Brain microvascular endothelial cell (primary cell): ENCODE measurements around the gene PRTN3.

Experiments used
- DNase-seq: peaks from one replicate; pipeline ENCODE4 v3.0.0-alpha.2; 2020
- H3K27ac ChIP-seq: fragments of 250-450 bp; sonication (Bioruptor Pico); 2 replicates; pipeline ENCODE4 v1.5.1; 2020; ENCODE audit warnings: mild to moderate bottlenecking, moderate library complexity
- H3K27me3 ChIP-seq: fragments of 250-450 bp; sonication (Bioruptor Pico); replicated peaks from 2 replicates; pipeline ENCODE4 v1.5.1; 2020; ENCODE audit warnings: mild to moderate bottlenecking
- H3K36me3 ChIP-seq: fragments of 250-450 bp; sonication (Bioruptor Pico); replicated peaks from 2 replicates; pipeline ENCODE4 v1.5.1; 2020; ENCODE audit warnings: mild to moderate bottlenecking
- H3K4me3 ChIP-seq: 2 replicates; pipeline ENCODE4 v1.5.1; 2011; ENCODE audit warnings: low read depth, mild to moderate bottlenecking, control low read depth, low read length, moderate library complexity
- in situ Hi-C: cut with HindIII; loops from 2 replicates; pipeline ENCODE4 v1.10.0; 2017; ENCODE audit warnings: low sequenced_read_pairs, low pct_ligation_motif_present
- TF ChIP-seq, protein P1 (sequence below): IDR thresholded peaks from 2 replicates; pipeline ENCODE4 v1.5.1; 2011; ENCODE audit warnings: low read depth, mild to moderate bottlenecking, moderate library complexity, low read length, control low read depth, inconsistent platforms; ENCODE audit errors: missing control alignments

The PRTN3 gene

DNA sequence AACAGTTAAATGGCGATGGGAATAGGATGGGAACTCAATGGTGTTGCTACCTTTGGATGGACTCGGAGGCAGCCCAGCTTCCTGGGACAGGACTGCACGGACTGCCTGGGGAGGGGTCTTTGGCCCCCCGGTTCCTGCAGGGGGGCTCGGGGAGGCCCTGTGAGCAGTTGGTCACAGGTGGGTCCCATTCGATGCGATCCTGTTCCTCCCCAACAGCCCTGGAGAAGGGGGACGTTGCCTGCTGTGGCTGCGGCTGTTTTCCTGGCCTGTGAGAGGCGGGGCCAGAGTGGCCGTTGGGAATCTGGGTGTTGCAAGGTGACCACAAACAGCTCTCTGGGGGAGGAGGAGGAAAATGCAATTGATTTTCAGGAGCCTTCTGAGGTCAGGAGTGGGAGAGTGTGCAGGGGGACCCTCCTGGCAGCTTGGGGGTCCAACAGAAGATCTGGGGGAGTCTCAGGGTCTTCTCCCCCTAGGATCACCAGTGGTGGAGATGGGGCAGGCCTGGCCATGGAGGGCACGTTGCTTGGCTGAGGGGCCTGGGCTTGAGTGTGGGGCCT, 17.2 kb upstream of the PRTN3 start:
- DNase-seq, result no peak
- Histone ChIP-seq H3K4me3 (no peak overlapping the region), H3K27me3 (peaks cover 2% of the 10 kb centered on the region), H3K36me3 (no peaks in the 10 kb centered on the region), H3K27ac (no peak overlapping the region)
- in situ Hi-C loops, result no loop called here
- TF ChIP-seq, protein P1, sequence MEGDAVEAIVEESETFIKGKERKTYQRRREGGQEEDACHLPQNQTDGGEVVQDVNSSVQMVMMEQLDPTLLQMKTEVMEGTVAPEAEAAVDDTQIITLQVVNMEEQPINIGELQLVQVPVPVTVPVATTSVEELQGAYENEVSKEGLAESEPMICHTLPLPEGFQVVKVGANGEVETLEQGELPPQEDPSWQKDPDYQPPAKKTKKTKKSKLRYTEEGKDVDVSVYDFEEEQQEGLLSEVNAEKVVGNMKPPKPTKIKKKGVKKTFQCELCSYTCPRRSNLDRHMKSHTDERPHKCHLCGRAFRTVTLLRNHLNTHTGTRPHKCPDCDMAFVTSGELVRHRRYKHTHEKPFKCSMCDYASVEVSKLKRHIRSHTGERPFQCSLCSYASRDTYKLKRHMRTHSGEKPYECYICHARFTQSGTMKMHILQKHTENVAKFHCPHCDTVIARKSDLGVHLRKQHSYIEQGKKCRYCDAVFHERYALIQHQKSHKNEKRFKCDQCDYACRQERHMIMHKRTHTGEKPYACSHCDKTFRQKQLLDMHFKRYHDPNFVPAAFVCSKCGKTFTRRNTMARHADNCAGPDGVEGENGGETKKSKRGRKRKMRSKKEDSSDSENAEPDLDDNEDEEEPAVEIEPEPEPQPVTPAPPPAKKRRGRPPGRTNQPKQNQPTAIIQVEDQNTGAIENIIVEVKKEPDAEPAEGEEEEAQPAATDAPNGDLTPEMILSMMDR, result no peak

DNA sequence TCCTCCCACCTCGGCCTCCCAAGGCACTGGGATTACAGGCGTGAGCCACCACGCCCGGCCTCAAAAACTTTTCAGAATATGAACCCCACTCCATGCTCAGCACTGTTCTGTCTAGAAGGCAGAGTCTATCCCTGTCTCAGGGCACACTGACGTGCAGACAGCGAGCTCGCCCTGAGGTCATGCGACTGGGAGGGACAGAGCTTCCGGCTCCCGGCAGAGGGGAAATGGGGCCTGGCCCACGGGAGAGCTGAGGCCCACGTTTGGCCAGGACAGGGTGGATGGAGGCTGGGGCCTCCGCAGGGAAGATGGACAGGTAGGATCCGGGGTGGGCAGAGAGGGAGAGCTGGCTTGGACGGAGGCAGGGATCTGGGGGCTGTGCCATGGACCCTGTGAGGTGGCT, 15.9 kb upstream of the PRTN3 start:
- Histone ChIP-seq H3K27me3 (peaks cover 2% of the 10 kb centered on the region), H3K36me3 (no peaks in the 10 kb centered on the region), H3K4me3 (no peak overlapping the region), H3K27ac (no peak overlapping the region)
- no peak for DNase-seq
- TF ChIP-seq, protein P1, result no peak
- in situ Hi-C loops, result no loop called here

DNA sequence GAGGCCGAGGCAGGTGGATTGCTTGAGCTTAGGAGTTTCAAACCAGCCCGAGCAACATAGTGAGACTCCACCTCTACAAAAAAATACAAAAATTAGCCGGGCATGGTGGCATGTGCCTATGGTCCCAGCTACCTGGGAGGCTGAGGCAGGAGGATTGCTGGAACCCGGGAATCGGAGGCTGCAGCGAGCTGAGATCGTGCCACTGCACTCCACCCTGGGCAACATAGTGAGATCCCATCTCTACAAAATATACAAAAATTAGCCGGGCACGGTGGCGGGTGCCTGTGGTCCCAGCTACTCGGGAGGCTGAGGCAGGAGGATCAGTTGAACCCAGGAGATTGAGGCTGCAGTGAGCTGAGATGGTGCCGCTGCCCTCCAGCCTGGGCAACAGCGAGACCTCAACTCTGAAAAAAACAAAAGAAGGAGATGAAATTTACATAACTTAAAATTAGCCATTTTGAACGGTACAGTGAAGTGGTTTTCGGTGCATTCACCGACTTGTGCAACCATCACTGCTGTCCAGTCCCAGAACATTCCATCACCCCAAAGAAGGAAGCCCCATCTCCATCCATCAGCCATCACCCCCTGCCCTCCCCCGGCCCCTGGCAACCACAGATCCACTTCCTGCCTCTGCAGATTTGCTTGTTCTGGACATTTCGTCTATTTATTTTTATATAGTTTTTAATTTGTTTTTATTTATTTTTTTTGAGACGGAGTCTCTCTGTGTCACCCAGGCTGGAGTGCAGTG, 14.7 kb upstream of the PRTN3 start:
- Histone ChIP-seq H3K36me3 (no peaks in the 10 kb centered on the region), H3K27me3 (peaks cover 2% of the 10 kb centered on the region), H3K27ac (no peak overlapping the region), H3K4me3 (no peak overlapping the region)
- TF ChIP-seq, protein P1, result no peak
- in situ Hi-C loops, result no loop called here
- DNase-seq, result no peak

DNA sequence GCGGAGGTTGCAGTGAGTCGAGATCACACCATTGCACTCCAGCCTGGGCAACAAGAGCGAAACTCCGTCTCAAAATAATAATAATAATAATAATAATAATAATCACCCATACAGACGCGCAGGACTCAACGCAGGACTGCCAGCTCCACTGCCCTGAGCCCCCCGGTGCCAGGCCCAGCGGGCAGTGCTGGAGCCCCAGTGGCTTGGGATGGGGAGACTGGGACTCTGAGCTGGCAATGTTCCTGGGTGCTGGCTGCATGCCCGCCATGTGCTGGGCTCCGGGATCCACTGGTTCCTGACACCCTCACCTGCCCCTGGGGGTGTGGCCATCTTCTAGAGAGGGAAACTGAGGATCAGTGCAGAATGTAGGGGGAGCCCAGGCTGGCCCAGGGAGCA, 13.5 kb upstream of the PRTN3 start:
- TF ChIP-seq, protein P1, result no peak
- Histone ChIP-seq H3K27me3 (no peaks in the 10 kb centered on the region), H3K27ac (no peak overlapping the region), H3K36me3 (no peaks in the 10 kb centered on the region), H3K4me3 (no peak overlapping the region)
- no peak for DNase-seq
- in situ Hi-C loops, result no loop called here

DNA sequence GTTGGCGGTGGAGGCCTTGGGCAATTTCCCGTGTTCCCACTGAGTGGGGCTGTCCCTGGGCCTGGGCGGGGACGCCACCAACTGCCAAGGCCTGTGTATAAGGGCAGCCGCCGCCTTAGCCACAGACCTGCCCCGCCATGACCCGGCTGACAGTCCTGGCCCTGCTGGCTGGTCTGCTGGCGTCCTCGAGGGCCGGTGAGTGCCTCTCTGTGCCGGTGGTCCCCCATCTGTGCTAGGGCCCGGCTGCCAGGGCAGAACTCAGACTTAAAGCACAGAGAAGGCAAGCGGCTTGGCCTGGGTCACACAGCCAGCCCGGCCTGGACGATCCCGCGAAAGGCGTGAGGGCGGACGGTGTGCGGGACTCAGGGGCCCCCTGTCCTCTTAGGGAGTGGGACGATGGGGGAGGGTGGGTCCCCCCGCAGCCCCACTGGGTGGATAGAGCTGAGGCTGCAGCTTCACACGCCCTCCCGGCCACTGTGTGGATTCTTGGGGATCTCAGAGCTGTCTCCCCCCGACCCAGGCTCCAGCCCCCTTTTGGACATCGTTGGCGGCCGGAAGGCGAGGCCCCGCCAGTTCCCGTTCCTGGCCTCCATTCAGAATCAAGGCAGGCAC, 13.0 kb upstream of the PRTN3 start, which contains the start of gene AZU1:
Gene AZU1, plus strand, starts transcription at position 128 of the 612 bp plus-strand sequence. Its CDS starts 10 bp downstream, at position 138.
- no peak for DNase-seq
- TF ChIP-seq, protein P1, result no peak
- Histone ChIP-seq H3K4me3 (no peak within 1 kb of the TSS), H3K27ac (no peak within 1 kb of the TSS), H3K36me3 (no peaks in the 10 kb centered on the region), H3K27me3 (no peaks in the 10 kb centered on the region)
- in situ Hi-C loops, result no loop called here
